Activated CD8-positive, alpha-beta memory T cell treated with anti-CD3 and anti-CD28 coated beads for 36 hours (primary cell): Measurements from ENCODE around the gene WFIKKN1. TPM values are rescaled to one million over a fixed set of nuclear protein-coding genes. Genes with fewer than 3 reads are reported as not detected.

Experiments used
- CTCF ChIA-PET: fragments of 350-600 bp; sonication (Branson Sonifier 250); formaldehyde crosslinking; loops from one replicate; lab custom pipeline; 2021; ENCODE audit warnings: antibody characterized with exemption; lab: Charles Lee
- POLR2A ChIA-PET: fragments of 350-600 bp; sonication (Branson Sonifier 250); formaldehyde crosslinking; loops from one replicate; lab custom pipeline; 2021; ENCODE audit warnings: antibody characterized with exemption; lab: Charles Lee
- total RNA-seq, 2 experiments: library from RNA; stranded (reverse); gene quantifications; one replicate each; pipeline ENCODE4 v1.2.3, GENCODE V29; 2021

Gene WFIKKN1
- under 1 TPM; 0.15 to 0.19 TPM for total RNA-seq

DNA sequence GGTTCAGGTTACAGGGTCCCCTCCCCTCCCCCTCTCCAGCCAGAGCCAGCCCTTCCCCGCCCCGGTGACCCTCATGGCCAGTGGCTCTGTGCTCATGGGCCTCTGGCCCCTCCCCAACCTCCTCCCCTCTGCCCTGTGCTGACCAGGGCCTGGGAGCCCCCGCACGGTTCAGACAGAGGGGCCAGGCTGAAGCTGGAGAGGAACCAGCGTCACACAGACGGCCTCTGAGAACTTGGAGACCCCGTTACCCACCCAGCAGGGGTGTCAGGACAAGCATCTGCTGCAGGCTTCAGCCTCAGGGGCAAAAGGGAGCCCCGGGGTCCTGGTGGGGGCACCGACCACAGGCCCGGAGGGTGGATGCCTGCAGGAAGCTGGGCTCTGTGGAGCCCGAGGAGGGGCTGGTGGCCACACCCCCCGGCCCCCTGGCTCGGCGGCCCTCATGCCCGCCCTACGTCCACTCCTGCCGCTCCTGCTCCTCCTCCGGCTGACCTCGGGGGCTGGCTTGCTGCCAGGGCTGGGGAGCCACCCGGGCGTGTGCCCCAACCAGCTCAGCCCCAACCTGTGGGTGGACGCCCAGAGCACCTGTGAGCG lies at the start of gene WFIKKN1:
Gene WFIKKN1, plus strand, starts transcription at position 171 of the 591 bp plus-strand sequence. Its CDS starts 269 bp downstream, at position 440.
- POLR2A ChIA-PET = no interaction called here
- CTCF ChIA-PET = interaction anchor here (1.0 kb wide), 1 partner anchor 51 kb away, joined by 3 read pairs; no protein-coding TSS in a partner anchor

DNA sequence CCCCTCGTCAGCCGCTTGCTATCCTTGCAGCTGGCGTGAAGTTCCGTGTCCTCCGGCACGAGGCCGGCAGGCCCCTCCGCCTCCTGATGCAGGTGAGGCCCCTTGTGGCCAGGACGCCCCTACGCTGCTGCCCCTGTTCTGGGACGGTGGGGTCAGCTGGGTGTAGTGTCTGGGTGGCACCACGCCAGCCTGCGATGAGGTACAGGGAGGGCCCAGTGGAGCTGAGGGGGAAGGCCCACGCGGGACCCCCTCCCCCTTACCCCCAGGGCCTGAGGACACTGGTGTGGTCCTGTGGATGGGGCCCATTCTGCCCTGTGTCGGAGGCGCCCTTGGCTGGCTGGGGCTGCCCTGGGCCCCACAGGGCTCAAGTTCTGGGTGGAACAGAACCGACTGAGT lies 48.6 kb upstream of the WFIKKN1 start:
- POLR2A ChIA-PET = no interaction called here

DNA sequence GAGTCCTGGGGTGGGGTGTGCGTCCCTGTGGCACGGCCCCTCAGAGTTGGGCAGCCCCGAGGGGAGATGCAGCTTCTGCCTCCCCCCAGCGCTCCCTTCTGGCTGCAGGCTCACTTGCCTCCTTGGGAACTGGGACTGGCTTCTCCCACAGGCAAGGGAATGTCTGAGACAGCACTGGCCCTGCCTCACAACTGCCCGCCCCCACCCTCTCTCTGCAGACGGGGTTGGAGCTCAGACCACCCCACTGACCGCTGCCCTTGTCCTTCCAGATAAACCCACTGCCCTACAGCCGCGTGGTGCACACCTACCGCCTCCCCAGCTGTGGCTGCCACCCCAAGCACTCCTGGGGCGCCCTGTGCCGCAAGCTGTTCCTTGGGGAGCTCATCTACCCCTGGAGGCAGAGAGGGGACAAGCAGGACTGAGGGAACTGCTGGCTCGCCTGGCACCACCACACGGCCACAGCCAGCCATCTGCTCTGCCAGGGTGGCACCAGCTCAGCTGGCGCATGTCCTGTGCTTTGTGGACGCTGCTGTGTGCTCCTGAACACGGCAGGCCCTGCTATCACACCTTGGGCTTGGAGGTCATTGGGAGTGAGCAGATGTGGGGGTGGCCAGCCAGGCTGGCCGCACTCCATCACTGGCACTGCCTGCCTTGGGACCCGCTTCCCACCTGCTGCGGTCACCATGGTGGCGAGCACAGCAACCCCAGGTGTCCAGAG lies 48.0 kb upstream of the WFIKKN1 start:
- CTCF ChIA-PET = interaction anchor here (0.6 kb wide), 1 partner anchor 110 kb away, joined by 3 read pairs; no protein-coding TSS in a partner anchor

More for the DNA sequence above, 48.6 kb upstream of the WFIKKN1 start:
- CTCF ChIA-PET = interaction anchor here (0.6 kb wide), 1 partner anchor 109 kb away, joined by 3 read pairs; no protein-coding TSS in a partner anchor

DNA sequence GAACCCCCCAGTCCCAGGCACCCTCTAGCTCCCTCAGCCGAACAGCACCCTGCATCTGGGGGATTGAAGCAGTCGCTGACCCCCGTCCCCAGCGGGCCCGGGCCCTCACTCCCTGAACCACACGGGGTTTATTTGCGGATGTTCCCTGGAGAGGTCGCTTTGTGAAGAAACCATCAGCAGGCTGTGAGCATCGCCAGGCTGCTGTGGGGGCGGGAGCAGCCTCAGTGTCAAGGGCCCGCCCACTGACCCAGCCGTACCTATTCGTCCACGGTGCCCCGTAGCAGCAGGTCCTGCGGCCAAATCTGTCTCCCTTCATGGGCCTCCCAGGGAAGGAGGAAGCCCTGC lies 47.3 kb upstream of the WFIKKN1 start:
- POLR2A ChIA-PET = no interaction called here
- CTCF ChIA-PET = interaction anchor here (0.6 kb wide), 1 partner anchor 139 kb away, joined by 3 read pairs; no protein-coding TSS in a partner anchor

More for the DNA sequence above, 48.0 kb upstream of the WFIKKN1 start:
- POLR2A ChIA-PET = no interaction called here

- CTCF ChIA-PET = interaction anchor here (0.6 kb wide), 1 partner anchor 139 kb away, joined by 3 read pairs; no protein-coding TSS in a partner anchor
- POLR2A ChIA-PET = no interaction called here
Measured at GRCh38 chr16:583815-584591, 46.8 kb upstream of the WFIKKN1 start.

DNA sequence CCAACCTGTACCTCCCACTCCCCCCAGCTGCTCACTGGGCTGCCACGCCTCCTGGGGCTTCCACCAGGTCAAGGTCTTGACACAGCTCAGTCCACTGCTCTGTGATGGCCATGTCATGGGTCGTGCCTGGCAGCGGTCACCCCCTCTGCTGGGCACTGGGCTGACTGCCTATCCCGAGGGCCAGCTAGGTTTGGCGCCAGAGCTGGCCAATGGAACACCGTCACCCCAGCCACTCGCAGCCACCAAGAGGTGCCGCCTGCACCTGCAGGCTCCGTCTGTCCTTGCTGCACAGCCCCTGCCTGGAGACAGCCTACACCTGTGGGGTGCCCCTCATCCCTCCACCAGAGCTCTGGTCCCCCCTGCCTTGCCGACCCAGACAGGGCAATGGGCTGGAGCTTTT lies 45.4 kb upstream of the WFIKKN1 start:
- POLR2A ChIA-PET = interaction anchor here (0.5 to 0.8 kb wide), 2 partner anchors 18 to 55 kb away, joined by 5 read pairs; partner anchors contain the start of gene NHLRC4
- CTCF ChIA-PET = no interaction called here

GRCh38 chr16:586047-586644 lies 44.6 kb upstream of the WFIKKN1 start:
- POLR2A ChIA-PET = no interaction called here
- CTCF ChIA-PET = interaction anchor here (2.8 kb wide), 1 partner anchor 8 kb away, joined by 17 read pairs; no protein-coding TSS in a partner anchor

GRCh38 chr16:586645-587590 lies 43.9 kb upstream of the WFIKKN1 start:
- CTCF ChIA-PET = interaction anchor here (2.8 kb wide), 1 partner anchor 9 kb away, joined by 17 read pairs; no protein-coding TSS in a partner anchor
- POLR2A ChIA-PET = interaction anchor here (0.6 to 1.7 kb wide), 4 partner anchors 9 to 564 kb away, joined by 3 to 5 read pairs (median 4); no protein-coding TSS in a partner anchor

DNA sequence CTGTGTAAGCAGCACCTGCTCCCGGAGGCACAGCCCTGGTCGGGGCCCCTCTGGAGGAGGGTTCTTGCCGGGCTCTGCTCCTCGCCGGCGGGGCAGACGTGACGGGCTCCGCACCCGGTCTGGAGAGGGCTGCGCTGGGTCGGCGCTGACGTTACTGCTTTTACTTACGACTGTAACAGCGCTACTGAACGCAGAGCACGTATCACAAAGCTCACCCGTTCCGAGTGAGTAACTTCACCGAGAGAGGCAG lies 42.2 kb upstream of the WFIKKN1 start:
- ChIA-PET CTCF (interaction anchor here (0.7 to 1.6 kb wide), 2 partner anchors 61 to 186 kb away, joined by 3 to 4 read pairs; partner anchors contain the start of gene CAPN15), POLR2A (interaction anchor here (0.7 to 1.7 kb wide), 5 partner anchors 12 to 65 kb away, joined by 3 to 5 read pairs (median 3); partner anchors contain the start of gene NHLRC4)

DNA sequence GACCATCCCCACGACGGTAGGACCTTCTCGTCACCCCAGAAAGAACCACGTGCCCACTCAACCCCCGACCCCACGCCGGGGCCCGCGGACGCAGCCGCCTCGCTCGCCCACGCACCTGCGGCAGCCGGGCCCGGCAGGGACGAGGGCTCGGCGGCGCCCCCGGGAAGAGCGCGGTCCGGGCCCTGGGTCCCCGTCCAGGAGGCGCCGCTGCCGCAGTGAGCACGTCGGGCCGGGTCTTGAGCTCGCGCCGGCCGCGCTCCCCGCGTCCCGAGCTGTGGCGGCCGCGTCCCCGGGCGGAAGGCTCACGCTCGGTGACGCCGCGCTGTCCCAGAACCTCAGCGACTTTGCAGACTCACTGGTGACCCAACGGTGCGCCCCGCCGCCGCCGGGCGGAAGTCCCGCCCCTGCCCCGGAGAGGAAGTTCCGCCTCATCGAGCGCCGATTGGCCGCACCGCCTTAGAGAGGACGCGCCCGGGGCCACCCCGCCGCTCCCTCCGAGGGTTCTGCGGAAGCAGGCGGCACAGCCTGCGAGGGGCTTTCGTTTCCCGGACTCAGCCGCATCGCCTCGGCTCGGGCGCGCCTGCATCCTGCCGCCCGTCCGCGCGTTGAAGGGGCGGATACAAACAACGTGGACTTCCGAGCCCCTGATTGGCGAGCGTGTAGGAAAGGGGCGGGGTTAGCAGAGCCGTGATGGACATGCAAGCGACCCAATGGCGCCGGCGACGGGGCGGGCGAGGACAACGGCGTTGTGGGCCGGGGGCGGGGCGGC lies 41.7 kb upstream of the WFIKKN1 start:
- ChIA-PET POLR2A (interaction anchor here (0.7 to 1.7 kb wide), 5 partner anchors 12 to 66 kb away, joined by 3 to 5 read pairs (median 3); partner anchors contain the start of gene NHLRC4), CTCF (interaction anchor here (0.7 to 1.6 kb wide), 2 partner anchors 62 to 186 kb away, joined by 3 to 4 read pairs; partner anchors contain the start of gene CAPN15)

DNA sequence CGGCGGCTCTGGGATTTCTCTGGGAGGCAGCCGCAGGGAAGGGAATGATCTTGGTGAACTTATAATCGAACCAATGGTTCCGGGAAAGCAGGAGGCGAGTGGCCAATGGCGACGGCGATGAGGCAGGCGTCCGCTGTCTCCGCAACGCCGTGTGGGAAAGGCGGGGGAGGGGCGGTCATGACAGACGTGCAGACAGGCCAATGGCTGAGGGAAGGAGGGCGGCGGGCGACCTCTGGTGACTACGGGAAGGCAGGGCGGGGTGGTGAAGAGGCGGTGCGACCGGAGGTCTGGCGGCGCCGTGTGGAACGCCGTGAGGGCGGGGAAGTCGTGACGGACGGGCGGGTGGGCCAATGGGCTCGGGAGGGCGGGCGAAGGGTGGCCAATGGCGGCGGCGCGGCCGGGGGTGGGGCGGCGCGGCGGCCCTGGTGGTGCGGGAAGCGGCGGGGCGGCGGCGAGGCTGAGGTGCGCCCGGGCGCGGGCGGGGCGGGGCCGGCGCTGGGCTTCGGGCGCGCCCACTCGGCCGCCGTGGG lies 41.1 kb upstream of the WFIKKN1 start, which contains the start of gene RAB40C:
Gene RAB40C, plus strand, starts transcription at position 409 of the 530 bp plus-strand sequence. CDS start 226 bp downstream, outside the sequence.
- ChIA-PET CTCF (interaction anchor here (1.7 kb wide), 1 partner anchor 11 kb away, joined by 3 read pairs; no protein-coding TSS in a partner anchor), POLR2A (no interaction called here)

DNA sequence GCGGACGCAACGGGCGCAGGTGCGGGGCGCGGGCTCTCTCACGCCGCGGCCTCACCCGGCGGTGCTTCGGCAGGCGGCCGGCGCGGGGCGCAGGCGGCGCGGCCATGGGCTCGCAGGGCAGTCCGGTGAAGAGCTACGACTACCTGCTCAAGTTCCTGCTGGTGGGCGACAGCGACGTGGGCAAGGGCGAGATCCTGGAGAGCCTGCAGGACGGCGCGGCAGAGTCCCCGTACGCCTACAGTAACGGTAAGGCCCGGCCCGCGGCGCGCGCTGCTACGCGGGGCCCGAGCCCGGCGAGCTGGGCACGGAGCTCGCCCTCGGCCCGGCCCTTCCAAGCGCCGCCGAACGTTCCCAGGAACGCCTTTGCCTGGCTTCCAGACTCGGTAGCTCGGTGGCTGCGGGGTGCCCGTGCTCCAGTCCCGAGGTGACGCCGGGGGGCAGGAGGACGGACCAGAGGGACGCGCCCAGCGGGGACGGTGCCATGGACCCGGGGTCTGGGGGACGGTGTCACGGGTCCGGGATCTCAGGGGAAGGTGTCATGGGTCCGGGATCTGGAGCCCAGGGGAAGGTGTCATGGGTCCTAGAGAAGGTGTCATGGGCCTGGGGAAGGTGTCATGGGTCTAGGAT lies 40.5 kb upstream of the WFIKKN1 start:
- ChIA-PET CTCF (interaction anchor here (1.7 kb wide), 1 partner anchor 12 kb away, joined by 3 read pairs; no protein-coding TSS in a partner anchor), POLR2A (no interaction called here)

- ChIA-PET CTCF (interaction anchor here (1.7 kb wide), 1 partner anchor 12 kb away, joined by 3 read pairs; no protein-coding TSS in a partner anchor), POLR2A (no interaction called here)
Measured at GRCh38 chr16:590815-591200, 40.0 kb upstream of the WFIKKN1 start.

GRCh38 chr16:591231-591630 lies 39.6 kb upstream of the WFIKKN1 start:
- ChIA-PET POLR2A (no interaction called here), CTCF (interaction anchor here (1.4 to 1.7 kb wide), 2 partner anchors 9 to 13 kb away, joined by 3 read pairs; no protein-coding TSS in a partner anchor)

DNA sequence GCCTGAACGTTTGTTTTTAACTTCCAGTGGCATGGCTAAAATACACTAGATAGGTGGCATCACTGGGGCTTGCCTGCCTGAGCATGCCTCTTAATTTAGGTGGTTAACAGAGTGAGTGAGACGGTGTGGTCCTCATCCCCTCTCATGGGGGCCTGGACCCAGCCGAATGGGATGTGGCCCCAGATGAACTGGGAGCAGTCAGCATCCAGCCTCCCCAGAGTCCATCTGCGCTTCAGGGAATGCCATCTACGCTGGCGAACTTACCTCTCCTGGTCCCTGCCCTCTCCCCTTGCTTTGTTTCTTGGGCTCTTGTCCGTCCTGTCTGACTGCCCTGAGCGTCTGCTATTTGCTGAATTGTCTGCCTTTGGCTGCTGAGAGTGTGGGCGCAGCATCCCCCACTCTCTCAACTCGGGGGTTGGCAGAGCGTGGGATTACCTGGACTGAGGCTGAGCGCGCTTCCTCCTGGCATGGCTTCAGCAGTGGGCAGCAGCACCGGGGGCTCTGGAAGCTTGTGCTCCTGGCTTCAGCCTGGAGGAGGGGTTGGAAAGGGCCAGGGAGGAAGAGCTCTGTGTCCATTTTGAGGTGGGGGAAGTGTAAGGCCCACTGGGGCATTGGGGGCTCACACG lies 38.8 kb upstream of the WFIKKN1 start:
- ChIA-PET CTCF (interaction anchor here (1.4 to 2.1 kb wide), 2 partner anchors 8 to 56 kb away, joined by 3 to 6 read pairs; no protein-coding TSS in a partner anchor), POLR2A (interaction anchor here (0.5 kb wide), 1 partner anchor 154 kb away, joined by 5 read pairs; no protein-coding TSS in a partner anchor)
